ENCODE measurements around the gene KCNIP4. TPM values are rescaled to one million over a fixed set of nuclear protein-coding genes. Genes with fewer than 3 reads are reported as not detected.

Gene KCNIP4
- total RNA-seq, 2 donors from 2014 or later = 1.2 TPM; not detected in 1

GRCh38 chr4:21678711-21679110, 269.9 kb downstream of the KCNIP4 start:
- no peaks in the 10 kb centered on the region for H3K4me1 ChIP-seq (replicated peaks)
- TF ChIP-seq POLR2AphosphoS5 (IDR thresholded peaks at IDR 0.05) (no peak), CTCF (IDR thresholded peaks at IDR 0.05) (no peak), POLR2A (IDR thresholded peaks at IDR 0.05) (no peak)
- WGBS = 7% methylated on average over 3 of the region's 3 CpGs
- H3K9me3 ChIP-seq = no peaks in the 10 kb centered on the region
- intact Hi-C loops (cut with DNase I) = no loop called here
- no peak overlapping the region for H3K27ac ChIP-seq
- H3K36me3 ChIP-seq = no peaks in the 10 kb centered on the region
- DNase-seq (ENCODE audit: low spot score) = no peak
- H3K27me3 ChIP-seq (replicated peaks; ENCODE audit: insufficient read depth) = no peaks in the 10 kb centered on the region
- H3K4me3 ChIP-seq = no peak overlapping the region

- intact Hi-C loops (cut with DNase I) = no loop called here
- no peaks in the 10 kb centered on the region for H3K4me1 ChIP-seq (replicated peaks)
- H3K36me3 ChIP-seq = no peaks in the 10 kb centered on the region
- DNase-seq (ENCODE audit: low spot score) = no peak
- H3K4me3 ChIP-seq = no peak overlapping the region
- H3K9me3 ChIP-seq = no peaks in the 10 kb centered on the region
- no peaks in the 10 kb centered on the region for H3K27me3 ChIP-seq (replicated peaks; ENCODE audit: insufficient read depth)
- TF ChIP-seq POLR2A (IDR thresholded peaks at IDR 0.05) (no peak), POLR2AphosphoS5 (IDR thresholded peaks at IDR 0.05) (no peak), CTCF (IDR thresholded peaks at IDR 0.05) (no peak)
- no peak overlapping the region for H3K27ac ChIP-seq
Measured at GRCh38 chr4:21677173-21677572, 271.4 kb downstream of the KCNIP4 start.

- Histone ChIP-seq H3K27ac (no peak overlapping the region), H3K4me3 (no peak overlapping the region), H3K4me1 (replicated peaks) (no peaks in the 10 kb centered on the region), H3K27me3 (replicated peaks; ENCODE audit: insufficient read depth) (no peaks in the 10 kb centered on the region), H3K9me3 (no peaks in the 10 kb centered on the region), H3K36me3 (no peaks in the 10 kb centered on the region)
- no peak for DNase-seq (ENCODE audit: low spot score)
- intact Hi-C loops (cut with DNase I) = no loop called here
- TF ChIP-seq POLR2A (IDR thresholded peaks at IDR 0.05) (no peak), POLR2AphosphoS5 (IDR thresholded peaks at IDR 0.05) (no peak), CTCF (IDR thresholded peaks at IDR 0.05) (no peak)
- WGBS = 63% methylated on average over 2 of the region's 2 CpGs
Measured at GRCh38 chr4:21664355-21664754, 284.2 kb downstream of the KCNIP4 start.

- Histone ChIP-seq H3K36me3 (no peaks in the 10 kb centered on the region), H3K27me3 (replicated peaks; ENCODE audit: insufficient read depth) (no peaks in the 10 kb centered on the region), H3K4me3 (no peak overlapping the region), H3K9me3 (no peaks in the 10 kb centered on the region), H3K27ac (no peak overlapping the region), H3K4me1 (replicated peaks) (no peaks in the 10 kb centered on the region)
- intact Hi-C loops (cut with DNase I) = no loop called here
- no peak for DNase-seq (ENCODE audit: low spot score)
- TF ChIP-seq CTCF (IDR thresholded peaks at IDR 0.05) (no peak), POLR2A (IDR thresholded peaks at IDR 0.05) (no peak)
- 37% methylated on average over 2 of the region's 2 CpGs for WGBS
Measured at GRCh38 chr4:21656832-21657231, 291.7 kb downstream of the KCNIP4 start.

- 58% methylated on average over 4 of the region's 4 CpGs for WGBS
Measured at GRCh38 chr4:21655031-21655430, 293.5 kb downstream of the KCNIP4 start.

More at GRCh38 chr4:21655031-21655430, 293.5 kb downstream of the KCNIP4 start:
- intact Hi-C loops (cut with DNase I) = no loop called here
- Histone ChIP-seq H3K4me3 (no peak overlapping the region), H3K9me3 (no peaks in the 10 kb centered on the region), H3K36me3 (no peaks in the 10 kb centered on the region), H3K27ac (no peak overlapping the region), H3K4me1 (replicated peaks) (no peaks in the 10 kb centered on the region), H3K27me3 (replicated peaks; ENCODE audit: insufficient read depth) (no peaks in the 10 kb centered on the region)
- DNase-seq (ENCODE audit: low spot score) = no peak
- TF ChIP-seq CTCF (IDR thresholded peaks at IDR 0.05) (no peak), POLR2AphosphoS5 (IDR thresholded peaks at IDR 0.05) (no peak), POLR2A (IDR thresholded peaks at IDR 0.05) (no peak)
